CD14-positive monocyte (primary cell): ENCODE data around the gene GRHL1. TPM values are rescaled to one million over a fixed set of nuclear protein-coding genes. Genes with fewer than 3 reads are reported as not detected.

Source experiments
- DNase-seq, 3 donors: peaks; one replicate each; pipeline ENCODE4 v3.0.0-alpha.2; 2011 to 2022
- H2AFZ ChIP-seq: 2 replicates; pipeline ENCODE4 v1.6.0; 2012; ENCODE audit warnings: mild to moderate bottlenecking, low read depth, low read length, inconsistent platforms; ENCODE audit not compliant: insufficient read depth, poor library complexity, severe bottlenecking
- H3K27ac ChIP-seq, 2 donors: 1 replicate in 1 of 2; 2 replicates in 1 of 2; pipeline ENCODE4 v1.5.1; 2012 to 2013; ENCODE audit warnings: low read length in 2 of 2, control low read depth in 1 of 2, inconsistent platforms in 1 of 2, low read depth in 1 of 2, mild to moderate bottlenecking in 1 of 2
- H3K27me3 ChIP-seq, 2 donors: one replicate each; pipeline versions ENCODE4 v1.6.0 to v1.6.1; 2011 to 2013; ENCODE audit warnings: low read length in 2 of 2; ENCODE audit not compliant: control insufficient read depth in 2 of 2, insufficient read depth in 2 of 2
- H3K36me3 ChIP-seq, 2 donors: replicated peaks in 1 of 2; 1 replicate in 1 of 2; 2 replicates in 1 of 2; pipeline versions ENCODE4 v1.5.1 to v1.6.1; 2012 to 2013; ENCODE audit warnings: low read length in 2 of 2, control low read depth in 1 of 2, inconsistent platforms in 1 of 2, mild to moderate bottlenecking in 1 of 2; ENCODE audit not compliant: insufficient read depth in 2 of 2, control insufficient read depth in 1 of 2
- H3K4me1 ChIP-seq, 2 donors: 1 replicate in 1 of 2; 2 replicates in 1 of 2; pipeline versions ENCODE4 v1.5.1 to v1.6.1; 2012 to 2013; ENCODE audit warnings: low read length in 2 of 2, control low read depth in 1 of 2, inconsistent platforms in 1 of 2, mild to moderate bottlenecking in 1 of 2, moderate library complexity in 1 of 2; ENCODE audit not compliant: insufficient read depth in 2 of 2, control insufficient read depth in 1 of 2
- H3K4me2 ChIP-seq: replicated peaks from 2 replicates; pipeline ENCODE3; 2012; ENCODE audit warnings: low read length, moderate library complexity, mild to moderate bottlenecking; ENCODE audit not compliant: poor library complexity, severe bottlenecking; ENCODE audit errors: extremely low read depth
- H3K4me3 ChIP-seq, 3 experiments: fragments of 200-600 bp in 1 of 3; sonication (generic) in 1 of 3; replicated peaks in 1 of 3; 1 replicate in 2 of 3; 2 replicates in 1 of 3; pipeline ENCODE4 v1.5.1; 2011 to 2013; ENCODE audit warnings: low read length in 3 of 3, mild to moderate bottlenecking in 3 of 3, control low read depth in 2 of 3, low read depth in 2 of 3, inconsistent platforms in 1 of 3, moderate library complexity in 1 of 3
- H3K79me2 ChIP-seq: 2 replicates; pipeline ENCODE4 v1.6.0; 2012; ENCODE audit warnings: mild to moderate bottlenecking, control low read depth, inconsistent platforms, low read length, moderate library complexity; ENCODE audit not compliant: insufficient read depth
- H3K9ac ChIP-seq: 2 replicates; pipeline ENCODE4 v1.6.0; 2017; ENCODE audit warnings: low read length, mild to moderate bottlenecking; ENCODE audit not compliant: insufficient read depth, poor library complexity, severe bottlenecking
- H3K9me3 ChIP-seq, 2 donors: replicated peaks in 1 of 2; 1 replicate in 1 of 2; 2 replicates in 1 of 2; pipeline versions ENCODE4 v1.5.1 to v1.6.1; 2012 to 2013; ENCODE audit warnings: low read length in 2 of 2, control low read depth in 1 of 2; ENCODE audit not compliant: control insufficient read depth in 1 of 2, insufficient read depth in 1 of 2
- H4K20me1 ChIP-seq: 2 replicates; pipeline ENCODE4 v1.6.0; 2012; ENCODE audit warnings: mild to moderate bottlenecking, low read length, control low read depth, moderate library complexity; ENCODE audit not compliant: insufficient read depth
- H3K27ac Mint-ChIP-seq, 7 donors: one replicate each; pipeline ENCODE4 v1.8.0; 2020; ENCODE audit warnings: mild to moderate bottlenecking in 7 of 7, mixed read lengths in 7 of 7, moderate library complexity in 6 of 7, inconsistent platforms in 2 of 7
- H3K27me3 Mint-ChIP-seq, 3 donors: one replicate each; pipeline ENCODE4 v1.8.0; 2021 to 2022; ENCODE audit warnings: low read depth in 3 of 3, mild to moderate bottlenecking in 3 of 3, mixed read lengths in 3 of 3, moderate library complexity in 3 of 3, inconsistent platforms in 1 of 3
- H3K36me3 Mint-ChIP-seq, 2 donors: one replicate each; pipeline ENCODE4 v1.8.0; 2020; ENCODE audit warnings: mixed read lengths in 2 of 2, inconsistent platforms in 1 of 2, mild to moderate bottlenecking in 1 of 2
- H3K4me1 Mint-ChIP-seq: one replicate; pipeline ENCODE4 v1.8.0; 2020; ENCODE audit warnings: mild to moderate bottlenecking, mixed read lengths
- H3K4me3 Mint-ChIP-seq, 2 donors: one replicate each; pipeline ENCODE4 v1.8.0; 2020; ENCODE audit warnings: mild to moderate bottlenecking in 2 of 2, mixed read lengths in 2 of 2, moderate library complexity in 1 of 2
- H3K9me3 Mint-ChIP-seq, 7 donors: one replicate each; pipeline ENCODE4 v1.8.0; 2020 to 2022; ENCODE audit warnings: mixed read lengths in 7 of 7, mild to moderate bottlenecking in 6 of 7, moderate library complexity in 6 of 7, inconsistent platforms in 2 of 7
- WGBS: methylation state at CpG from one replicate; pipeline ENCODE4 v1.1.5; 2013; ENCODE audit warnings: missing lambda C conversion rate; ENCODE audit not compliant: insufficient coverage; 5-methylcytosine and 5-hydroxymethylcytosine counted together
- intact Hi-C, 2 donors: fragments of 100-400 bp; cut with micrococcal nuclease; formaldehyde crosslinking; loops; one replicate each; pipeline versions ENCODE4 v1.15.0 to v1.15.1; 2023
- polyA plus RNA-seq, 3 donors: library from polyadenylated mRNA; depleted of rRNA in 1 of 3; unstranded in 2 of 3; stranded (reverse) in 1 of 3; fragments of 300-500 nt in 2 of 3; fragments of >200 nt in 1 of 3; fragmentation: Illumina TruSeq in 2 of 3; gene quantifications; 1 replicate in 2 of 3; 2 replicates in 1 of 3; pipeline ENCODE4 v1.2.3, GENCODE V29; 2012 to 2021
- TF ChIP-seq, protein P1 (sequence below): fragments of 200-600 bp; IDR thresholded peaks from one replicate; pipeline ENCODE4 v1.8.0; 2022; ENCODE audit warnings: antibody characterized with exemption, mild to moderate bottlenecking

Gene GRHL1
- polyA plus RNA-seq, 3 donors: 0.08 TPM; not detected in 2

- no peaks in the 10 kb centered on the region for H3K4me1 ChIP-seq
- Mint-ChIP-seq H3K36me3 (no peaks in the 10 kb centered on the region), H3K27ac (no peak overlapping the region), H3K4me1 (peaks cover 3% of the 10 kb centered on the region), H3K27me3 (peaks cover 6 to 13% (median 6%) of the 10 kb centered on the region in 3 donors), H3K4me3 (no peak overlapping the region), H3K9me3 (peaks cover 0 to 3% (median 0%) of the 10 kb centered on the region in 7 donors)
- no peak for DNase-seq
- intact Hi-C loops: no loop called here
- no peaks in the 10 kb centered on the region for H3K79me2 ChIP-seq
- TF ChIP-seq, protein P1, sequence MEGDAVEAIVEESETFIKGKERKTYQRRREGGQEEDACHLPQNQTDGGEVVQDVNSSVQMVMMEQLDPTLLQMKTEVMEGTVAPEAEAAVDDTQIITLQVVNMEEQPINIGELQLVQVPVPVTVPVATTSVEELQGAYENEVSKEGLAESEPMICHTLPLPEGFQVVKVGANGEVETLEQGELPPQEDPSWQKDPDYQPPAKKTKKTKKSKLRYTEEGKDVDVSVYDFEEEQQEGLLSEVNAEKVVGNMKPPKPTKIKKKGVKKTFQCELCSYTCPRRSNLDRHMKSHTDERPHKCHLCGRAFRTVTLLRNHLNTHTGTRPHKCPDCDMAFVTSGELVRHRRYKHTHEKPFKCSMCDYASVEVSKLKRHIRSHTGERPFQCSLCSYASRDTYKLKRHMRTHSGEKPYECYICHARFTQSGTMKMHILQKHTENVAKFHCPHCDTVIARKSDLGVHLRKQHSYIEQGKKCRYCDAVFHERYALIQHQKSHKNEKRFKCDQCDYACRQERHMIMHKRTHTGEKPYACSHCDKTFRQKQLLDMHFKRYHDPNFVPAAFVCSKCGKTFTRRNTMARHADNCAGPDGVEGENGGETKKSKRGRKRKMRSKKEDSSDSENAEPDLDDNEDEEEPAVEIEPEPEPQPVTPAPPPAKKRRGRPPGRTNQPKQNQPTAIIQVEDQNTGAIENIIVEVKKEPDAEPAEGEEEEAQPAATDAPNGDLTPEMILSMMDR: no peak
- no peak overlapping the region for H3K9ac ChIP-seq
- H3K4me3 ChIP-seq: no peak overlapping the region
- no peak overlapping the region for H3K4me2 ChIP-seq
- H2AFZ ChIP-seq: no peak overlapping the region
- 100% methylated on average over 3 of the region's 4 CpGs for WGBS
- no peak overlapping the region for H3K27ac ChIP-seq
- H3K36me3 ChIP-seq: no peaks in the 10 kb centered on the region
- H3K27me3 ChIP-seq: no peaks in the 10 kb centered on the region
- no peaks in the 10 kb centered on the region for H3K9me3 ChIP-seq
- H4K20me1 ChIP-seq: no peaks in the 10 kb centered on the region
These were observed 22.9 kb downstream of the GRHL1 start for GRCh38 chr2:9974343-9974742.

- Histone ChIP-seq H3K4me2 (no peak overlapping the region), H3K27me3 (no peaks in the 10 kb centered on the region), H2AFZ (no peak overlapping the region), H3K4me1 (no peaks in the 10 kb centered on the region), H3K4me3 (no peak overlapping the region), H3K27ac (no peak overlapping the region), H3K79me2 (no peaks in the 10 kb centered on the region), H4K20me1 (no peaks in the 10 kb centered on the region), H3K9ac (no peak overlapping the region), H3K36me3 (no peaks in the 10 kb centered on the region), H3K9me3 (no peaks in the 10 kb centered on the region)
- intact Hi-C loops: no loop called here
- Mint-ChIP-seq H3K27ac (no peak overlapping the region), H3K9me3 (peaks cover 0 to 3% (median 0%) of the 10 kb centered on the region in 7 donors), H3K36me3 (no peaks in the 10 kb centered on the region), H3K4me3 (no peak overlapping the region), H3K27me3 (peaks cover 8 to 17% (median 10%) of the 10 kb centered on the region in 3 donors), H3K4me1 (peaks cover 3% of the 10 kb centered on the region)
- WGBS: 98% methylated on average over 8 of the region's 10 CpGs
- TF ChIP-seq, protein P1: no peak
- no peak for DNase-seq
These were observed 23.8 kb downstream of the GRHL1 start for GRCh38 chr2:9975328-9975727.
